ENCODE measurements around the gene EEA1. TPM values are rescaled to one million over a fixed set of nuclear protein-coding genes. Genes with fewer than 3 reads are reported as not detected.
A peak's percentile ranks its signal among the peaks of the same experiment; 100 is the strongest.

The EEA1 gene
- total and polyA plus RNA-seq, 2 of the 4 experiments (the other 2 are of a cell fraction) = 4.6 to 12.5 TPM

GRCh38 chr12:92900941-92901340 is 28.2 kb downstream of the EEA1 start:
- Histone ChIP-seq H2BK20ac (ENCODE audit: low read depth, low read length) (no peak overlapping the region), H3K4ac (ENCODE audit: low read depth, low read length) (no peak overlapping the region), H3K79me1 (ENCODE audit: low read depth in 1 of 2, low read length in 2 of 2) (peaks cover 19 to 58% of the 10 kb centered on the region in 2 experiments), H2AK9ac (replicated peaks; ENCODE audit: low read depth, low read length, poor library complexity) (no peak overlapping the region), H3K4me1 (ENCODE audit: control insufficient read depth, insufficient read depth, low read length) (no peaks in the 10 kb centered on the region; the same call in 1 of the 2 replicates), H4K20me1 (ENCODE audit: insufficient read depth, low read length) (peaks cover 17% of the 10 kb centered on the region), H3K27ac (ENCODE audit: insufficient read depth, low read length) (0 out of 2 replicates have a peak overlapping the region, but pooled peaks have one; percentile 21), H2AK5ac (ENCODE audit: low read depth, low read length) (no peak overlapping the region), H3K4me2 (ENCODE audit: low read depth, low read length) (no peak overlapping the region), H3K18ac (ENCODE audit: low read depth, low read length) (no peak overlapping the region), H3K9me3 (ENCODE audit: control insufficient read depth, insufficient read depth, low read length) (no peaks in the 10 kb centered on the region), H3K23ac (ENCODE audit: low read depth, low read length) (no peak overlapping the region), H3K36me3 (ENCODE audit: control insufficient read depth, insufficient read depth, low read length) (no peaks in the 10 kb centered on the region), H3K9ac (ENCODE audit: low read depth, low read length) (no peak overlapping the region), H2BK120ac (ENCODE audit: low read depth, low read length) (no peak overlapping the region), H3K14ac (replicated peaks; ENCODE audit: low read depth, low read length) (no peak overlapping the region), H3K27me3 (ENCODE audit: control insufficient read depth, insufficient read depth, low read length) (no peaks in the 10 kb centered on the region), H2AFZ (replicated peaks; ENCODE audit: low read length, poor library complexity) (no peak overlapping the region), H2BK5ac (ENCODE audit: low read depth, low read length, poor library complexity, severe bottlenecking) (peak overlapping the region; percentile 40), H4K5ac (ENCODE audit: low read depth, low read length) (no peak overlapping the region), H3K9me1 (ENCODE audit: insufficient read depth, low read length) (0 out of 2 replicates have a peak, but pooled peaks cover 4% of the 10 kb centered on the region), H3K56ac (ENCODE audit: extremely low read depth, insufficient read depth, low read length) (no peak overlapping the region), H2BK15ac (ENCODE audit: low read depth, low read length) (no peak overlapping the region; the same call in 2 of the 3 replicates), H3K4me3 (ENCODE audit: insufficient read depth, low read depth, low read length) (no peak overlapping the region), H4K91ac (ENCODE audit: insufficient read depth, low read depth, low read length) (no peak overlapping the region), H4K8ac (ENCODE audit: low read depth in 2 of 2, low read length in 2 of 2) (no peak overlapping the region)
- dilution Hi-C loops (cut with HindIII; ENCODE audit: low sequenced_read_pairs, unreplicated experiment) = no loop called here
- TF ChIP-seq RFX5 (IDR thresholded peaks at IDR 0.05; ENCODE audit: low read depth, low read length) (no peak), NFE2L2 (IDR thresholded peaks at IDR 0.05; ENCODE audit: low read depth, low read length) (no peak), MAZ (IDR thresholded peaks at IDR 0.05; ENCODE audit: borderline replicate concordance, low read depth, low read length) (no peak), BHLHE40 (IDR thresholded peaks at IDR 0.05; ENCODE audit: low read depth, low read length) (no peak), POLR2A (IDR thresholded peaks at IDR 0.05; ENCODE audit: low read depth, low read length) (no peak), CEBPB (IDR thresholded peaks at IDR 0.05; ENCODE audit: low read depth, low read length) (no peak), MXI1 (IDR thresholded peaks at IDR 0.05; ENCODE audit: borderline replicate concordance, low read depth, low read length) (no peak)
- no TSS peak for BruUV-seq (replicated peaks)
- POLR2A ChIA-PET (ENCODE audit: unreplicated experiment) = no interaction called here
- in situ Hi-C loops (cut with MboI; ENCODE audit: low sequenced_read_pairs) = no loop called here
- WGBS, 2 experiments (ENCODE audit: extremely low coverage in 2 of 2, insufficient read length in 1 of 2) = no CpG with 5 or more reads among the region's 6 CpGs
- CTCF ChIA-PET = no interaction called here
- DNase-seq = no peak
- intact Hi-C loops (cut with micrococcal nuclease) = no loop called here
- no peak for ATAC-seq (ENCODE audit: low read depth)
